ENCODE results near the gene GNAT3.

The GNAT3 gene

DNA sequence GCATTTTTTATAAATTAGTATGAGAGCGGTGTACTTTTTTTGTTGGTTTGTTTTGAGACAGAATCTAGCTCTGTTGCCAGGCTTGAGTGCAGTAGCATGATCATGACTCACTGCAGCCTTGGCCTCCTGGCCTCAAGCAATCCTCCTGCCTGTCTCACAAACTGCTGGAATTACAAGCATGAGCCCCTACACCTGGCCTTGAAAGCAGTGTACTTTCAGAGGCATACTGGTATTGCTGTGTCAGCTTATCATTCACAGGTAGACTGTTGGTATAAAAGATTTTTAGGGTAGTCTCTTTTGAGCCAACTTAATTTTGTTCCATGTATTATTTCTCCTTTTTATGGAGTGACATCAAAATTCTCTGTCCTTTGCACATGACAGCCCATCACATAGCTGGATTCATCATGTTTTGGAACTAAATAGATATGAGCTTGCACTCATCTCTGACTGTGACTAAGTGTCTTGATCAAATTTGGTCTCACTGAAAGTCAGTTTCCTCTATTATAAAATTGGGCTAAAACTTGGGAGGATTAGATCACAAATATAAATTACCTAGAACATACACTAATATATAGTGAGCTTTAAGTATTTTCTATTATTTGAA is 12.4 kb downstream of the GNAT3 start:
- DNase-seq, result no peak

- DNase-seq, result no peak
Observed at GRCh38 chr7:80498481-80499349, 13.1 kb downstream of the GNAT3 start.

DNA sequence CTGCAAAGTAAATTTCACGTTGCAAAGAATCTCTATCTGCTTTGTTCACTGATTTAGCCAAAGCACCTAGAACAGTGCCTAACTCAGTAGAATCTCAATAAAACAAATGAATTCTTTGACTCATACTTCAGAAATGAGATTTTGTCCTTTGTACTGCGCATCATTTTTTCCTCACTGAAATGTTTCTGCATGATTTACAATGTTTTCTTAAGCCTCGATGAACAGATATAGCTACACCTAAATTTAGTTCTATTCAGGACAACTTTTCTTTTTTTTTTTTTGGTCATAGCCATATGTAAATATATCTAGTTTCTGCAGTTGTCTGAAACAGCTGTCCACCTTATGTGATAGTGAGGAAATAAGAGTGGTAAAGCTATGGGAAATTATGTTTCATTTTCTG is 15.3 kb downstream of the GNAT3 start:
- no peak for DNase-seq

DNA sequence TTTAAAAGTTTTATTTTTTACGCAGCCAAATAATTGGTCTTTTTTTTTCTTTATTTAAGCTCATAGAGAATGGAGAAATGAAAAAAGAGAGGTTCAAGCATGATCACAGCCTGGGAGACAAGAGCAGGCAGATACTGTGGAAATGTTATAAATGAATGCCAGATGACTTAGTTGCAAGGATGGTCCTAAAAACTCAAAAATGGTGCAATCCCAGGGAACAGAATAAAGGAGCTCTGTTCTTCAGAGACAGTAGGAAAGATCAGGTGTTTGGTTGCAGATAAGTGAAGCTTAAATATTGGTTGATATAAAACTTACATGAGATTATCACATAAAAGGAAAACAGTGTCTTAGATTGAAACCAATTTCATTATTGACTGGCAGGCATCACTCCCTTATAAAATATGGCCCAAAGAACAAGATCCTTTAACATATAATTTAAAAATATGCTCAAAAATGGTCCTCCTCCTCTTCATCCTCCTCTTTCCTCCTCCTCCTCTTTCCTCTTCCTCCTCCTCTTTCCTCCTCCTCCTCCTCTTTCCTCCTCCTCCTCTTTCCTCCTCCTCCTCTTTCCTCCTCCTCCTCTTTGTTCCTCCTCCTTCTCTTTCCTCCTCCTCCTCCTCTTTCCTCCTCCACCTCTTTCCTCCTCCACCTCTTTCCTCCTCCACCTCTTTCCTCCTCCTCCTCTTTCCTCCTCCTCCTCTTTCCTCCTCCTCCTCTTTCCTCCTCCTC is 18.6 kb downstream of the GNAT3 start:
- no peak for DNase-seq

DNA sequence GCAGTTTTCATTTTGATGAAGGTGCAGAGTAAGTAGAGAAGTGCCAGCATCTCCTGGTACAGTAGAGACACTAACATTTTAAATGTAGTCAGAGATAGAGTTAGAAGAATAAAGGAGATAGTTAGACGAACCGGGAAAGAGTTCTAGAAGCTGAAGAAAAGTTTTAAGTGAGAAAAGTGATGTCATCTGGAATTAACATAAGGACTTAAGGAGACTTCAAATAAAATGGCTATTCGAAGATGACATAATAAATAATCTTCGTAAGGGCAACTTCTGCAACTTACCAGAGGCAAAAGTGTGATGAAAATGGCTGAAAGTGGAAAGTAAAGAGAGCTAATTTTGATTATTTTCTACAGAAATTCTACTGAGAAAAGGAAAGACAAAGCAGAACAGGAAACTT is 20.4 kb downstream of the GNAT3 start:
- no peak for DNase-seq

- no peak for DNase-seq
Observed at GRCh38 chr7:80488851-80489370, 23.0 kb downstream of the GNAT3 start.

DNA sequence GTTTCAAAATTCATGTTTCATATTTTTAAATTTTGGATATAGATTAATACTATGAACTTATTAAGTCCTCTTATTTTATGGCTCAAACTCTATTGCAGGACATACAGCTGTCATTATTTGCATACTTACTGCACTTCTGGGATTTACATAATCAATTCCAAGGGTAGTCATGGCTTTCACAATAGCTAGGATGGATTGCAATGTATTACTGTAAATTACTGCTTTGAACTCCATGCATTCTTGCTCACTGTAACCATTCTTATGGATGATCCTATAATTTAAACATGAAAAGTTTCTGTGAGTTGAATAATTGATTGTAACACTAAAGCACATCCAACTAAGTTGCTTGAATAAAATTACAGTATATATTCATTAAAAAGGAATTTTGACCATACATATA is 23.5 kb downstream of the GNAT3 start:
- no peak for DNase-seq

GRCh38 chr7:80485721-80486120 is 26.1 kb downstream of the GNAT3 start:
- no peak for DNase-seq

GRCh38 chr7:80482950-80483349 is 28.9 kb downstream of the GNAT3 start:
- no peak for DNase-seq

- no peak for DNase-seq
Observed at GRCh38 chr7:80481196-80481884, 30.5 kb downstream of the GNAT3 start.

DNA sequence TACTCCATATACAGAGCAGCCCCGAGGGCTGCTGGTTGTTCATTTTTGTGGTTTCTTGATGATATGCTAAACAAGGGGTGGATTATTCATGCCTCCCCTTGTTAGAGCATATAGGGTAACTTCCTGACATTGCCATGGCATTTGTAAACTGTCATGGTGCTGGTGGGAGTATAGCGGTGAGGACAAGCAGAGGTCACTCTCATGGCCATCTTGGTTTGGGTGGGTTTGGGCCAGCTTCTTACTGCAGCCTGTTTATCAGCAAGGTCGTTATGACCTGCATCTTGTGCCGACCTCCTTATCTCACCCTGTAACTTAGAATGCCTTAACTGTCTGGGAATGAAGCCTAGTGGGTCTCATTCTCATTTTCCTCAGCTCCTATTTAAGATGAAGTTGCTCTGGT is 31.3 kb downstream of the GNAT3 start:
- no peak for DNase-seq

DNA sequence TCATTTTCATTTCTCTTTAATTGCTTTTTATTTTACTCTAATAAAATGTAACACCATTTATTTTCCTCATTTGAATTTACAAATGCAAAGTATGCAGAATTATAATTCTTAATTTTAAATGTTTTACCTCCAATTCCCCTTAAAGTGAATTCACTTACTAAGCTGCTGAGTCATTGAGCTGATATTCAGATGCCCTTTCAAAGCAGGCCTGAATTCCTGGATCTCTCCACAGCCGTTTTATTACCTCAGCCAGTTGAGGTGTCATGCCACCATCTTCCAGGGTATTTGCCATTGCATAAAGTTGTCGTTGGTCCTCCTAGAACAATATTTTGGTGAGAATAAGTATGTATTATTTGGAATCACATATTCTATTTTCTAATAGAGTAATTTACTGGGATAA is 33.2 kb downstream of the GNAT3 start:
- no peak for DNase-seq

DNA sequence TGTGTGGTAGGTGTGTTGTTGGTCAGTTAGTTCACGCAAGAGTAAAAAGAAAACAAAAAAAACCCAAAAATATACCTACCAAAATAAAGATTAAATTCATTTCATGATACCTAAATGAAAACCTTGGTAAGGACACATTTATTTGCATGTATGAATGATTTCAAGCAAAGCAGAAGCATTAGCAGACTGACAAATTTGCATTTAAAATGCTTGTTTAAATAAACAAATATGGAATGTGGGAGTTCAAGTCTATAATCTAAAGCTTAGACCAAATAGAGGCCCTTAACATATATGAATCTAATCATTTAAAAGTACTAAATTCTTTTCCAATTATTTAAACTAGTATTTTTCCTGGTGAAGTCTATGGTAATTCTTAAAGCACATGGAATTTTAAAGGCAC is 35.8 kb downstream of the GNAT3 start:
- DNase-seq, result no peak

DNA sequence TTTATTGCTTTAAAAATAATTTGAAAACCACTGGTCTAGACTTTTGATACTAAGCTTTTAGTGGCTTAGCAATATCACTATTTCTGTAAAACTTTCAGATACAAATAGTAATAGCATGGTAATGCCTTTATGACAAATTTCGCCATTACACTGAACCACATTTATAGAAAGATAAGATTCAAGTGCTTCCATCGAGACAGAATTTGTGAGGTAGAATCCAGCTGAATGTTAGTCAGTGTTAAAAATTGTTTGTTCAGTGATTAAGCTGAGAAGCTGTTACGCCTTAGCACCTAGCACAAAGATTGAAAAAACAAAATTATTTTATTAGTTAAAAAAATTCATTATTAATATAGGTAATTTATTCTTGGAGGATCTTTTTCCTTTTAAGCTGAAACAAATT is 36.5 kb downstream of the GNAT3 start:
- no peak for DNase-seq

DNA sequence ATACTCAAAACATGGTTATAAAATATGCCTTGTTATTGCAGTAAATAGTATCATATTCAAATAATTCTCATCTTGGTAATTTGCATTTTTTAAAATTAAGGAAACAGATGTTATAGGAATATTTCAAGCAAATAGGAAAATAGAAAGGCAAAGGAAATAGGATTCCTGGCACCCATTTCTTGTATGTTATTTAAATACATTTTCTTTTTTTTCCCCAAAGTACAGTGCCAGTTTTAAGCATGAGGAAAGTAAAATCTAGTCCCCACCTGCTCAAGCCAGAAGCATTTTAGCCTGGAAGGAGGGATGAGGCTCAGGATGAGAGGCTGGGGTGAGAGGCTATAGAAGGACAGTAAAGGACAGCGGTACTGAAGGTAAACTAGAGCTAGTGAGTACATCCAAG is 38.1 kb downstream of the GNAT3 start:
- no peak for DNase-seq

DNA sequence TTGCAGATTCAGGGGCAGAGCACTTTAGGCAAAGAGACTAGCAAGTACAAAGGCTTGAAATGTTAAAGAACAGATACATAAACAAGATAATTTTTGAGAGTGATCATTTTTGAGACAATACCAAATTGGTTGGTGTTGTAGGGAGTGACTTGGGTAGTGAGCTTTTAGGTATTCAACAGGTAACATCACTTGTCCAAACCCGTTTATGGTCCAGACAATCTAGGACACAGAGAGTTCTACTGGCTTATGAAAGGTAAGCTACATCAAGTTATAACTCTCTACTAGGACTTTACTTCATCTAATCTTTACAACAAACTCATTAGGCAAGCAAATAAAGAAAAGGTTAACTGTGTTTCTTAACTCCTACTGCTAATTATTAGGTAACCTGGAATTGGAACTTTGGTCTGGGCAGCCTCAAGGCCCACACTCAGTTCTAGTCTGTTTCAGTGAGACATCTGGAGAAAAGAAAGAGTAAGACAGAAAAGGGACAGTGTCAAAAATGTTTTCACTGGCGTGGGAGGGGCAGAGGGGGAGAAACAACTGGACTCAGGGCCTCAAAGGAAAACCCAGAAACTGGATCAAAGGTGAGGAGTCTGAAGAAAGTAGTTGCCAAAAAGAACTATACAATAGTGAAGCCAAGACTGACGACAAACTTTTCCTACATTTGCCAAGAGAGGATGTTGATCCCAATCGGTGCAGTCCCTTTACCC is 39.2 kb downstream of the GNAT3 start:
- no peak for DNase-seq

- DNase-seq, result no peak
Observed at GRCh38 chr7:80468931-80469714, 42.7 kb downstream of the GNAT3 start.

GRCh38 chr7:80467069-80467468 is 44.8 kb downstream of the GNAT3 start:
- DNase-seq, result no peak

DNA sequence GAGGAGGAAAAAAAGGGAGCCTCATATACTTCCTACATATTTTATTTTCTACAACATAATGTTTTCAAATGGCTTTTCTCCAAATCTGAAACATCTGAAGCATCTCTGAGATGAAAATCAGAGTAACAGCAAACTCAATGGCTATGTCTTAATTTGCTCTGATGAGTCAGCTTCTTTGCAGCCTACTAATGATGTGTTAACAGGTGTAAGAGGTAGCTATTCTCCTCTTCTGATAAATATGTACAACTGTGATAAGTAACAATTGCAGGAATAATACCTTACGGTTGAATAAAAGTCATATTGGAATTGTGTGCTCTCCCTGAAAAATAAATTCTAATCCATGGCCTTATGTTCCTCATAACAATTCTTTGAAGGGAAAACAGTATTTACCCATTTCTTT is 45.2 kb downstream of the GNAT3 start:
- no peak for DNase-seq

GRCh38 chr7:80464211-80464610 is 47.7 kb downstream of the GNAT3 start:
- DNase-seq, result no peak

- DNase-seq, result no peak
Observed at GRCh38 chr7:80463272-80463920, 48.5 kb downstream of the GNAT3 start.

All from CD4-positive, alpha-beta T cell treated with Interferon alpha-2 for 1 hour (primary cell).